ENCODE measurements around the gene ECHDC1.

The ECHDC1 gene

DNA sequence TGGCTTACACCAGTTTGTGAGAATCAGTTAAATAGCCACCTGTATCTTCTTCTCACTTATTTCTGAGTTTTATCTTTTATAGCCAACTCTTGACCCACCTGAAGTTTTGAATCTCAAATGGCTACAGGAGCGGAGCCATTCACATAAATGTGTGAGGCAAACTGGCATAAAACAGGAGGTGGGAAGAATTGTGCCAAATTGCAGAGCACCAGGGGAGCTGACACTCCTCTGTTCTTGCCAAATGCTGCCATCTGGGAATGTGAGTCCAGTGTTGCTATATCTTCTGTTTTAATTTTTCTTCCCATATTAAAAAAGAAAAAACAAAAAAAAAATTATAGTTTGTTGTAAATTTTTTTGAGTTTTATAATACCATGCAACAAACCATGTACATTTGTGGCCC is 93.8 kb downstream of the ECHDC1 start:
- DNase-seq (ENCODE audit: low read depth), result no peak
- no peak overlapping the region for H3K4me3 ChIP-seq (ENCODE audit: low read depth, low read length)
- no peak for TF ChIP-seq POLR2A (IDR thresholded peaks at IDR 0.05; ENCODE audit: extremely low read depth, insufficient read length)
- TF ChIP-seq, protein P1, sequence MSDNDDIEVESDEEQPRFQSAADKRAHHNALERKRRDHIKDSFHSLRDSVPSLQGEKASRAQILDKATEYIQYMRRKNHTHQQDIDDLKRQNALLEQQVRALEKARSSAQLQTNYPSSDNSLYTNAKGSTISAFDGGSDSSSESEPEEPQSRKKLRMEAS (IDR thresholded peaks at IDR 0.05; ENCODE audit: low read depth, low read length), result no peak
- TF ChIP-seq, protein P2, sequence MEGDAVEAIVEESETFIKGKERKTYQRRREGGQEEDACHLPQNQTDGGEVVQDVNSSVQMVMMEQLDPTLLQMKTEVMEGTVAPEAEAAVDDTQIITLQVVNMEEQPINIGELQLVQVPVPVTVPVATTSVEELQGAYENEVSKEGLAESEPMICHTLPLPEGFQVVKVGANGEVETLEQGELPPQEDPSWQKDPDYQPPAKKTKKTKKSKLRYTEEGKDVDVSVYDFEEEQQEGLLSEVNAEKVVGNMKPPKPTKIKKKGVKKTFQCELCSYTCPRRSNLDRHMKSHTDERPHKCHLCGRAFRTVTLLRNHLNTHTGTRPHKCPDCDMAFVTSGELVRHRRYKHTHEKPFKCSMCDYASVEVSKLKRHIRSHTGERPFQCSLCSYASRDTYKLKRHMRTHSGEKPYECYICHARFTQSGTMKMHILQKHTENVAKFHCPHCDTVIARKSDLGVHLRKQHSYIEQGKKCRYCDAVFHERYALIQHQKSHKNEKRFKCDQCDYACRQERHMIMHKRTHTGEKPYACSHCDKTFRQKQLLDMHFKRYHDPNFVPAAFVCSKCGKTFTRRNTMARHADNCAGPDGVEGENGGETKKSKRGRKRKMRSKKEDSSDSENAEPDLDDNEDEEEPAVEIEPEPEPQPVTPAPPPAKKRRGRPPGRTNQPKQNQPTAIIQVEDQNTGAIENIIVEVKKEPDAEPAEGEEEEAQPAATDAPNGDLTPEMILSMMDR (IDR thresholded peaks at IDR 0.05; ENCODE audit: low read depth, low read length), result no peak
- TF ChIP-seq MYC (IDR thresholded peaks at IDR 0.05; ENCODE audit: low read depth, low read length), result no peak

DNA sequence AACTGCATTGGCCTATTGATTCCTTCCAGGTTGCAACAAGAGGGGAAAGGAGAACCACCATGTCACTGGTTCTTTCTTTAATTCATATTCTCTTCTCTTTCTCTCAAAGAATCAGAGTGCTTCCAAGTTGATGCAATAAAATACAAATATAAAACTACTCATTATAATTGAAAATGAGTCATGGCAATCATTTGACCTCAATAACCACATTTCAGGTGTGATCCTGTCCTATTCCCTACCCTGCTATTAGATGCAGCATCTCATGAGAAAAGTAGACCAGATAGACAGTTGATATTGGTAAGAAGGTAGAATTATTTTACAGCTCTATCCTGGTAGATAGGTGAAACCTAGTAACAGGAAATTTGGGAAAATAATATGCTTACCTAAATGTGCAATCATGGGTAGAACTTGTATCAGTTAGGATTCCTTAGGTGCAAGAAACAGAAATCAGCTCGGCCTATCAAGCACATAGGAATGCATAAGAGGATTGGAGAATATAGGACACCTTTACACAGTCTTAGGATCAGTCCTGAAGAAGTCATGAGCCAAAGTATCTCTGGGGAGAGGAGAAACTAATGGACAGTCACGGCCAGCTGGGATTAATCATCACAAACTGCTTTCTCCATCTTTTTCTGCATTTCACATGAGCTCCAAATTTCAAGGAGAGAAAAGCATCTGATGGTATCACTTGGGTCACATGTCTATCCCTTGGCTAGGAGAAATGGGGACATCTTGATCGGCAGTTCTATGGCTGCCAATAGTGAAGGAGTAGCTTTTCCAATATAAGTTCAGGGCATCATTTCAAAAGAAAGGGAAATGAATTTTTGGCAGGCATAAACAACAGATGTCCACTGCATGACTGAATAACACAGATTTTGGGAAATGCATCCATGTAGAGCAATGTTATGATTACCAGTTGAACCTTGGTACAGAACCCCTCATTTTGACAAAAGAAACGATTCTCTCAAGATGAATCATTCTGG is 96.0 kb downstream of the ECHDC1 start:
- TF ChIP-seq, protein P2 (IDR thresholded peaks at IDR 0.05; ENCODE audit: low read depth, low read length), result no peak
- no peak for TF ChIP-seq POLR2A (IDR thresholded peaks at IDR 0.05; ENCODE audit: extremely low read depth, insufficient read length)
- TF ChIP-seq, protein P1 (IDR thresholded peaks at IDR 0.05; ENCODE audit: low read depth, low read length), result no peak
- no peak for TF ChIP-seq MYC (IDR thresholded peaks at IDR 0.05; ENCODE audit: low read depth, low read length)
- no peak for DNase-seq (ENCODE audit: low read depth)
- H3K4me3 ChIP-seq (ENCODE audit: low read depth, low read length), result no peak overlapping the region

DNA sequence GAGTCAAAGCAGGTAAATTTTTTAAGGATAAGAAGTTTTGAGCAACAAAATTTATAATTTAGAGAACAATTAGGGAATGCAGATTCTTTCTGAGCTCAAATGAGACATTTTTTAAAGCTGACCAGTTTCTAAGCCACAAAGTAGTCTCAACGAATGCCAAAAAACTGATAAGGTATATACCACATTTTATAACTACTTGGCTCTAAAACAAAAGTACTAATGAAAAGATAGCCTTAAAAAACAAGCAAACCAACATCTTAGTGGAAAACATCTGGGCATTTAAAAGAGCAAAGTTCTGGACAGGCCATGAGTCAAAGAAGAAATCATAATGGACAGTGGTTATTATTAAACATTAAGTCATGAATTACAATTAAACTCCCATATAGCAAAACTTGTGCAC is 99.9 kb downstream of the ECHDC1 start:
- no peak overlapping the region for H3K4me3 ChIP-seq (ENCODE audit: low read depth, low read length)
- TF ChIP-seq, protein P2 (IDR thresholded peaks at IDR 0.05; ENCODE audit: low read depth, low read length), result no peak
- TF ChIP-seq, protein P1 (IDR thresholded peaks at IDR 0.05; ENCODE audit: low read depth, low read length), result no peak
- no peak for TF ChIP-seq POLR2A (IDR thresholded peaks at IDR 0.05; ENCODE audit: extremely low read depth, insufficient read length)

More for the DNA sequence above, 99.9 kb downstream of the ECHDC1 start:
- DNase-seq (ENCODE audit: low read depth), result no peak
